HCT116 (cell line): Measurements from ENCODE around the gene RCAN3. TPM values are rescaled to one million over a fixed set of nuclear protein-coding genes. Genes with fewer than 3 reads are reported as not detected.

Experiments
- ATAC-seq: fragments of 200-7000 bp; cut with Tn5 transposase; 2 replicates; pipeline ENCODE4 v1.9.1; 2020; ENCODE audit warnings: mild to moderate bottlenecking, moderate library complexity
- BruUV-seq: library from RNA; stranded (reverse); fragments of 400-500 nt; replicated peaks from 2 replicates; lab custom pipeline; 2021; lab: Mats Ljungman, UMichigan
- CTCF ChIA-PET: fragments of 300-600 bp; sonication (Branson Sonifier 250); formaldehyde crosslinking; loops from one replicate; lab custom pipeline; 2021; ENCODE audit warnings: antibody characterized with exemption; lab: Charles Lee
- POLR2A ChIA-PET: fragments of 300-600, 350-600 bp; sonication (Branson Sonifier 250); formaldehyde crosslinking; loops from one replicate; lab custom pipeline; 2021; ENCODE audit warnings: antibody characterized with exemption; lab: Charles Lee
- RAD21 ChIA-PET, 2 experiments: fragments of 300-600 bp; sonication (Branson Sonifier 250); formaldehyde crosslinking; loops; one replicate each; lab custom pipeline; 2023; ENCODE audit warnings: low total read pairs in 2 of 2; ENCODE audit not compliant: uncharacterized antibody in 2 of 2, unreplicated experiment in 2 of 2, low non-redundant PET in 1 of 2; lab: Charles Lee
- DNase-seq: peaks from one replicate; pipeline ENCODE4 v3.0.0-alpha.2; 2010; ENCODE audit warnings: low read depth, low spot score
- H2AFZ ChIP-seq: fragments of 200-600 bp; shearing (Covaris generic), sonication (generic); 2 replicates; pipeline ENCODE4 v1.6.1; 2017; ENCODE audit warnings: low read depth, mixed run types, mixed read lengths, antibody characterized with exemption, low read length; ENCODE audit not compliant: poor library complexity, severe bottlenecking
- H3K27ac ChIP-seq: 2 replicates; pipeline ENCODE4 v1.5.1; 2012; ENCODE audit warnings: low read depth, low read length
- H3K27me3 ChIP-seq: fragments of 200-600 bp; sonication (generic); 2 replicates; pipeline ENCODE4 v1.6.1; 2016; ENCODE audit warnings: mixed run types, low read length, mixed read lengths; ENCODE audit not compliant: insufficient read depth
- H3K36me3 ChIP-seq, 2 experiments: fragments of 200-500 bp in 1 of 2; fragments of 200-600 bp in 1 of 2; sonication (Bioruptor generic) in 1 of 2; sonication (generic) in 1 of 2; 2 replicates each; pipeline versions ENCODE4 v1.5.1 to v1.6.1; 2014 to 2016; ENCODE audit warnings: low read length in 2 of 2, inconsistent platforms in 1 of 2, mixed read lengths in 1 of 2, mixed run types in 1 of 2; ENCODE audit not compliant: insufficient read depth in 2 of 2, control insufficient read depth in 1 of 2
- H3K4me1 ChIP-seq, 2 experiments: fragments of 200-600 bp in 1 of 2; sonication (generic) in 1 of 2; 2 replicates each; pipeline versions ENCODE4 v1.5.1 to v1.6.1; 2012 to 2017; ENCODE audit warnings: low read length in 2 of 2, inconsistent platforms in 1 of 2, mild to moderate bottlenecking in 1 of 2, mixed read lengths in 1 of 2, mixed run types in 1 of 2, moderate library complexity in 1 of 2; ENCODE audit not compliant: insufficient read depth in 2 of 2, control insufficient read depth in 1 of 2
- H3K4me2 ChIP-seq: fragments of 200-600 bp; sonication (generic); 2 replicates; pipeline ENCODE4 v1.6.1; 2017; ENCODE audit warnings: mixed run types, low read length, mixed read lengths
- H3K4me3 ChIP-seq, 2 experiments: fragments of 200-600 bp in 1 of 2; sonication (generic) in 1 of 2; replicated peaks in 1 of 2; 2 replicates each; pipeline ENCODE4 v1.5.1; 2011 to 2016; ENCODE audit warnings: low read length in 2 of 2, control low read depth in 1 of 2, low read depth in 1 of 2, mild to moderate bottlenecking in 1 of 2, mixed read lengths in 1 of 2, mixed run types in 1 of 2
- H3K79me2 ChIP-seq: fragments of 200-600 bp; sonication (generic); 2 replicates; pipeline ENCODE4 v1.6.1; 2017; ENCODE audit warnings: mild to moderate bottlenecking, mixed run types, low read length, moderate library complexity, mixed read lengths; ENCODE audit not compliant: insufficient read depth
- H3K9ac ChIP-seq: fragments of 200-600 bp; sonication (generic); 2 replicates; pipeline ENCODE4 v1.6.1; 2016; ENCODE audit warnings: low read length, mixed read lengths
- H3K9me2 ChIP-seq: fragments of 200-600 bp; sonication (generic), shearing (Covaris generic); 2 replicates; pipeline ENCODE4 v1.6.1; 2017; ENCODE audit warnings: mixed run types, mild to moderate bottlenecking, moderate library complexity; ENCODE audit not compliant: insufficient read depth
- H3K9me3 ChIP-seq, 2 experiments: fragments of 200-500 bp in 1 of 2; fragments of 200-600 bp in 1 of 2; sonication (Bioruptor generic) in 1 of 2; sonication (generic) in 1 of 2; 2 replicates each; pipeline ENCODE4 v1.6.1; 2014 to 2017; ENCODE audit warnings: low read length in 2 of 2, mixed read lengths in 2 of 2, inconsistent platforms in 1 of 2, low read depth in 1 of 2, mild to moderate bottlenecking in 1 of 2, mixed run types in 1 of 2, moderate library complexity in 1 of 2; ENCODE audit not compliant: control insufficient read depth in 1 of 2, insufficient read depth in 1 of 2
- H4K20me1 ChIP-seq: fragments of 200-600 bp; sonication (generic), shearing (Covaris generic); 2 replicates; pipeline ENCODE4 v1.6.1; 2017; ENCODE audit warnings: mixed run types, mild to moderate bottlenecking, moderate library complexity; ENCODE audit not compliant: insufficient read depth
- ATF3 ChIP-seq: IDR thresholded peaks from 2 replicates; pipeline ENCODE4 v1.6.1; 2012
- CBX3 ChIP-seq: IDR thresholded peaks from 2 replicates; pipeline ENCODE4 v1.6.1; 2012; ENCODE audit warnings: low read depth
- CEBPB ChIP-seq: IDR thresholded peaks from 2 replicates; pipeline ENCODE4 v1.6.1; 2012; ENCODE audit warnings: low read depth
- CTCF ChIP-seq, 3 experiments: fragments of 200-600 bp in 1 of 3; sonication (generic) in 1 of 3; IDR thresholded peaks in 2 of 3; conservative IDR thresholded peaks in 1 of 3; 2 replicates each; pipeline ENCODE4 v1.5.1; 2012 to 2017; ENCODE audit warnings: low read depth in 2 of 3, low read length in 2 of 3, antibody characterized with exemption in 1 of 3, borderline replicate concordance in 1 of 3, control low read depth in 1 of 3, mild to moderate bottlenecking in 1 of 3, mixed read lengths in 1 of 3, mixed run types in 1 of 3, moderate library complexity in 1 of 3; ENCODE audit not compliant: insufficient read depth in 1 of 3
- EZH2phosphoT487 ChIP-seq: fragments of 200-600 bp; IDR thresholded peaks from 2 replicates; pipeline ENCODE4 v1.6.1; 2018; ENCODE audit warnings: antibody characterized with exemption, borderline replicate concordance
- FOSL1 ChIP-seq: IDR thresholded peaks from 2 replicates; pipeline ENCODE4 v1.6.1; 2012; ENCODE audit warnings: low read depth
- JUND ChIP-seq: IDR thresholded peaks from 2 replicates; pipeline ENCODE4 v1.6.1; 2012
- RAD21 ChIP-seq: IDR thresholded peaks from 2 replicates; pipeline ENCODE4 v1.6.1; 2012; ENCODE audit warnings: low read depth, mild to moderate bottlenecking
- SIN3A ChIP-seq: IDR thresholded peaks from 2 replicates; pipeline ENCODE4 v1.6.1; 2012; ENCODE audit warnings: low read depth
- SP1 ChIP-seq: IDR thresholded peaks from 2 replicates; pipeline ENCODE4 v1.6.1; 2012; ENCODE audit warnings: low read depth
- SRF ChIP-seq: IDR thresholded peaks from 2 replicates; pipeline ENCODE4 v1.6.1; 2012; ENCODE audit warnings: low read depth
- TCF7L2 ChIP-seq: IDR thresholded peaks from 2 replicates; pipeline ENCODE4 v1.7.0; 2011; ENCODE audit warnings: borderline replicate concordance, inconsistent platforms; ENCODE audit not compliant: insufficient read depth, insufficient read length; ENCODE audit errors: extremely low read depth
- YY1 ChIP-seq: IDR thresholded peaks from 2 replicates; pipeline ENCODE4 v1.6.1; 2011; ENCODE audit warnings: low read length, low read depth, moderate library complexity, mild to moderate bottlenecking; ENCODE audit not compliant: insufficient replicate concordance; ENCODE audit errors: extremely low read depth
- ZFX ChIP-seq: fragments of 450-650 bp; IDR thresholded peaks from 2 replicates; pipeline ENCODE4 v1.6.1; 2017
- ZNF274 ChIP-seq: fragments of 200-500 bp; sonication (Bioruptor generic); IDR thresholded peaks from 2 replicates; pipeline ENCODE4 v1.6.1; 2014; ENCODE audit warnings: mild to moderate bottlenecking, low read depth, low read length, inconsistent platforms
- intact Hi-C: fragments of 100-400 bp; cut with micrococcal nuclease; formaldehyde crosslinking; loops from 2 replicates; pipeline ENCODE4 v1.10.0; 2022
- total RNA-seq: library from RNA; stranded (reverse); gene quantifications from one replicate; pipeline ENCODE4 v1.2.1, GENCODE V29; 2021; ENCODE audit not compliant: unreplicated experiment

The RCAN3 gene
- total RNA-seq, 1 experiment from 2014 or later: 13.3 TPM

GRCh38 chr1:24452922-24453485, 49.6 kb upstream of the RCAN3 start:
- Histone ChIP-seq H4K20me1 (no peaks in the 10 kb centered on the region), H2AFZ (no peak overlapping the region), H3K4me3 (no peak overlapping the region), H3K9me2 (no peaks in the 10 kb centered on the region), H3K9ac (no peak overlapping the region), H3K27me3 (no peaks in the 10 kb centered on the region), H3K27ac (no peak overlapping the region), H3K79me2 (no peaks in the 10 kb centered on the region), H3K36me3 (peaks cover 0 to 2% of the 10 kb centered on the region in 2 experiments; a peak in 1 of 4 replicates), H3K9me3 (no peaks in the 10 kb centered on the region), H3K4me2 (no peak overlapping the region), H3K4me1 (no peaks in the 10 kb centered on the region)
- intact Hi-C loops: no loop called here
- TF ChIP-seq CEBPB (no peak), RAD21 (no peak), JUND (no peak), FOSL1 (no peak), TCF7L2 (no peak)
- no TSS peak for BruUV-seq
- RAD21 ChIA-PET: no interaction called here
- ATAC-seq (no peak), DNase-seq (no peak)
- POLR2A ChIA-PET: no interaction called here
- CTCF ChIA-PET: no interaction called here

DNA sequence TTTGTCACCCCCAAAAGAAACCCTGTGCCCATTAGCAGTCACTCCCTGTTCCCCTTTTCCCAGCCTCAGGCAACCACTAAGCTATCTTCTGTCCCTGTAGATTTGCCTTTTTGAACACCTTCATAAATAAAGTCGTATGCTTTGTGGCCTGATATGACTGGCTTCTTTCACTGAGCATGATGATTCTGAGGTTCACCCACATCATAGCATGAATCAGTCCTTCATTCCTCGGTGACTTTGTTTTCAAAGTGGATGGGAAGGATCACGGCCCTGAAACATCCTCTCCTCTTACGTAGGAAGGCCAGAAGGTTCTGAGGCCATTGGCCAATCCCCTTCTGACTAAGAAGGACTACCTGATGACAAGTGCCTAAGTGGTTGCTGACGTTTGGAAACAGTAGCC, 48.0 kb upstream of the RCAN3 start:
- no peaks in the 10 kb centered on the region for H3K79me2 ChIP-seq
- H3K27me3 ChIP-seq: no peaks in the 10 kb centered on the region
- no peak overlapping the region for H3K4me2 ChIP-seq
- no peaks in the 10 kb centered on the region for H4K20me1 ChIP-seq
- ChIA-PET CTCF (no interaction called here), POLR2A (no interaction called here), RAD21 (no interaction called here)
- no TSS peak for BruUV-seq
- H3K9ac ChIP-seq: no peak overlapping the region
- TF ChIP-seq RAD21 (no peak), CBX3 (no peak), SP1 (no peak), EZH2phosphoT487 (no peak), SIN3A (no peak), ATF3 (no peak), ZFX (no peak), CTCF (IDR thresholded peaks at IDR 0.05 in 2 of 3, conservative IDR thresholded peaks at IDR 0.05 in 1 of 3; ENCODE audit: borderline replicate concordance in 1 of 3, insufficient read depth in 1 of 3, low read depth in 2 of 3, low read length in 2 of 3) (no peak), YY1 (no peak), ZNF274 (no peak), CEBPB (no peak), TCF7L2 (no peak), SRF (no peak)
- no peak overlapping the region for H3K4me3 ChIP-seq
- DNase-seq (no peak), ATAC-seq (no peak)
- no peaks in the 10 kb centered on the region for H3K4me1 ChIP-seq
- H3K36me3 ChIP-seq: peaks cover 0 to 2% of the 10 kb centered on the region in 2 experiments; a peak in 1 of 4 replicates
- H3K27ac ChIP-seq: no peak overlapping the region
- intact Hi-C loops: no loop called here
- no peaks in the 10 kb centered on the region for H3K9me2 ChIP-seq
- H3K9me3 ChIP-seq: no peaks in the 10 kb centered on the region
- H2AFZ ChIP-seq: no peak overlapping the region
